Tibial nerve (tissue), 4 donors: ENCODE results near the gene KIAA1958. TPM values are rescaled to one million over a fixed set of nuclear protein-coding genes. Genes with fewer than 3 reads are reported as not detected.
"Not testable (repeated sequence)": the region's sequence is repeated elsewhere in the genome, so short reads cannot be mapped to it uniquely, and the experiment has no call there.

Experiments
- DNase-seq, 2 donors: peaks; one replicate each; pipeline ENCODE4 v3.0.0-alpha.2; 2019; ENCODE audit warnings: low spot score in 2 of 2
- H3K27ac ChIP-seq, 4 donors: fragments of 200-600 bp; sonication (generic) in 3 of 4; one replicate each; pipeline ENCODE4 v1.5.1; 2017 to 2019; ENCODE audit warnings: mild to moderate bottlenecking in 1 of 4
- H3K27me3 ChIP-seq, 2 donors: fragments of 200-600 bp; sonication (generic) in 1 of 2; one replicate each; pipeline versions ENCODE4 v1.5.1 to v1.6.0; 2017 to 2019
- H3K36me3 ChIP-seq, 3 donors: fragments of 200-600 bp; sonication (generic); one replicate each; pipeline ENCODE4 v1.5.1; 2018 to 2019
- H3K4me1 ChIP-seq, 4 donors: fragments of 200-600 bp; sonication (generic) in 3 of 4; one replicate each; pipeline ENCODE4 v1.5.1; 2017 to 2019
- H3K4me3 ChIP-seq, 4 donors: fragments of 200-600 bp; sonication (generic) in 3 of 4; one replicate each; pipeline ENCODE4 v1.5.1; 2017 to 2019; ENCODE audit warnings: mild to moderate bottlenecking in 1 of 4, moderate library complexity in 1 of 4
- H3K9me3 ChIP-seq, 4 donors: fragments of 200-600 bp; sonication (generic) in 3 of 4; one replicate each; pipeline ENCODE4 v1.5.1; 2017 to 2019
- EP300 ChIP-seq, 2 donors: sonication (generic); formaldehyde crosslinking; IDR thresholded peaks; one replicate each; pipeline ENCODE4 v1.6.1; 2017; ENCODE audit warnings: antibody characterized with exemption in 2 of 2, mild to moderate bottlenecking in 1 of 2
- POLR2A ChIP-seq, 2 donors: fragments of 450-650 bp; IDR thresholded peaks; one replicate each; pipeline ENCODE4 v1.6.1; 2017; ENCODE audit warnings: antibody characterized with exemption in 2 of 2, mild to moderate bottlenecking in 2 of 2, moderate library complexity in 2 of 2
- WGBS, 2 donors: methylation state at CpG; one replicate each; pipeline ENCODE4 v1.1.5; 2018; 5-methylcytosine and 5-hydroxymethylcytosine counted together
- total RNA-seq, 4 donors: library from RNA; depleted of rRNA; stranded (reverse); fragments of >200 nt; gene quantifications; one replicate each; pipeline ENCODE4 v1.1.0, GENCODE V29; 2016
- TF ChIP-seq, protein P1 (sequence below), 5 experiments: fragments of 200-600 bp in 3 of 5; fragments of 450-650 bp in 2 of 5; sonication (generic) in 3 of 5; IDR thresholded peaks; one replicate each; pipeline ENCODE4 v1.5.1; 2016 to 2019; ENCODE audit warnings: antibody characterized with exemption in 5 of 5, mild to moderate bottlenecking in 3 of 5, moderate library complexity in 2 of 5

KIAA1958 gene
- total RNA-seq, 4 donors from 2014 or later, result 3.7 to 5.2 (median 4.5) TPM

DNA sequence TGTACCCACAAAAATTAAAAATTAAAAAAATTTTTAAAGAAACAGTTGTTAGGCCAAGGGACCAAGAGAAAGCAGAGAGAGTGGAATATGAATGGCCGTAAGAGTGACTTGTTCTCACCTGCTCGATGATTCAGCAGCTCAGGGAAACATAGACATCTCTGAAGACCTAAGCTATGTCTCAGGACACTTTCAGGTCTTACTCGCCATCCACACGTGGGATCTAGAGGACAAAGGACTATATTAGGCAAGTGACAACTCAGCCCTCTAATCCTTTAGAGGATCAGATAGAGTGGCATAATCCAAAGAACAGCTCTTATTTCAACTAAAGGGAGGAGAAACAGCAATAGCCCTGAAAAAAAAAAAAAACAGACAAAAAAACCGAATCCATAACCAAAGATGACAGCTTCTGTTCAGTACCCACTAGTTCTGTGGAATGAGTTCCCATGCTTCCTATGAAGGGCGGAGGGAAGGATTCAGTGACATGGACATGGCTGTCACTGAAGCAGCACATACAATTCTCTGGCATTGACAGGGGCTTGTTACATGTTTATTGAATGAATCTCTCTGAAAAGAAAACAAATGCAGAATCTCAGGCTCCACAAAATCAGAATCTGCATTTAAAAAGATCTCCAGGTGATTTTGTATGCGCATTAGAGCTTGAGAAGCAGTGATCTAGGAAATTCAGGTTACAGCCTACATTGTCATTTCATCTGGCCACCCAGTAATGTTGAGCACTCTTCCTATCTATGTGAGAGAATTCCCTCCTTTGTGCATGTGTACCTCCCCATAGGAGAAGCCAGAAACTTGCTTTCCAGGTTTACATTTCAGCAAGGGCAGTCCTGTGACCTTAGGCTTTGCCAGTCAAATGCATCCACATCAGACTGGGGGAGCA is 96.0 kb downstream of the KIAA1958 start:
- 81 to 83% methylated on average over 7 of the region's 7 CpGs for WGBS, 2 donors
- no peak for DNase-seq

DNA sequence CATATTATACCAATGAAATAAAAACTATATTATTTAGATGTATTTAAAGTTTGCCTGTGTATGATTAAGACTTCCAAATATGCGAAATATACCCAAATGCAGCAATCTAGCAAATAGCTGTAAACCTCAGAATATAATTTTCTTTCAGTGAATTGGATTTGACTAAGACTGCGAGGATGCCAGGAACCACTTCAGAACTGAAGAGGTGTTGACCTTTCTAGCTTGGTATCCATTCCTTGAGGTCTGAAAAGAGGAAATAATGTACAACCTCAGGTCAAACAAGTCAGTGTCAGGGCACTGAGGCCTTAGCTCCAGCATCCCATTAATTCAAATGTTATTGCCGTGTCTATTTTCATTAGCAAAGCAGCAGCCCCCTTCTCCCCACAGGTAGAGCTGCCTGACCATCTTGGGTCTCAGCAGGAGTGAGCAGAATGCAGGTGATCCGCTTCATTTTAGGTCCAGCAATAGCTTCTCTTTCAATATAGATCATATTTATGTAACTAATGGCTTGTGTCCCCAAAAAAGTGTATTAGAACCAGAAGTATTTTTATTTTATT is 100.0 kb downstream of the KIAA1958 start:
- Histone ChIP-seq H3K9me3 (no peaks in the 10 kb centered on the region), H3K36me3 (no peaks in the 10 kb centered on the region), H3K27me3 (no peaks in the 10 kb centered on the region), H3K4me1 (no peaks in the 10 kb centered on the region), H3K4me3 (no peak overlapping the region), H3K27ac (no peak overlapping the region)
- TF ChIP-seq POLR2A (IDR thresholded peaks at IDR 0.05) (no peak), EP300 (IDR thresholded peaks at IDR 0.05) (no peak)
- TF ChIP-seq, protein P1, sequence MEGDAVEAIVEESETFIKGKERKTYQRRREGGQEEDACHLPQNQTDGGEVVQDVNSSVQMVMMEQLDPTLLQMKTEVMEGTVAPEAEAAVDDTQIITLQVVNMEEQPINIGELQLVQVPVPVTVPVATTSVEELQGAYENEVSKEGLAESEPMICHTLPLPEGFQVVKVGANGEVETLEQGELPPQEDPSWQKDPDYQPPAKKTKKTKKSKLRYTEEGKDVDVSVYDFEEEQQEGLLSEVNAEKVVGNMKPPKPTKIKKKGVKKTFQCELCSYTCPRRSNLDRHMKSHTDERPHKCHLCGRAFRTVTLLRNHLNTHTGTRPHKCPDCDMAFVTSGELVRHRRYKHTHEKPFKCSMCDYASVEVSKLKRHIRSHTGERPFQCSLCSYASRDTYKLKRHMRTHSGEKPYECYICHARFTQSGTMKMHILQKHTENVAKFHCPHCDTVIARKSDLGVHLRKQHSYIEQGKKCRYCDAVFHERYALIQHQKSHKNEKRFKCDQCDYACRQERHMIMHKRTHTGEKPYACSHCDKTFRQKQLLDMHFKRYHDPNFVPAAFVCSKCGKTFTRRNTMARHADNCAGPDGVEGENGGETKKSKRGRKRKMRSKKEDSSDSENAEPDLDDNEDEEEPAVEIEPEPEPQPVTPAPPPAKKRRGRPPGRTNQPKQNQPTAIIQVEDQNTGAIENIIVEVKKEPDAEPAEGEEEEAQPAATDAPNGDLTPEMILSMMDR (IDR thresholded peaks at IDR 0.05), result no peak
- WGBS, 2 donors, result 93 to 95% methylated on average over 4 of the region's 4 CpGs
- DNase-seq, result no peak

More for the DNA sequence above, 96.0 kb downstream of the KIAA1958 start:
- Histone ChIP-seq H3K4me3 (no peak overlapping the region), H3K9me3 (no peaks in the 10 kb centered on the region), H3K4me1 (no peaks in the 10 kb centered on the region), H3K27ac (no peak overlapping the region), H3K36me3 (no peaks in the 10 kb centered on the region), H3K27me3 (no peaks in the 10 kb centered on the region)
- TF ChIP-seq, protein P1 (IDR thresholded peaks at IDR 0.05), result no peak
- no peak for TF ChIP-seq POLR2A (IDR thresholded peaks at IDR 0.05)
- no peak for TF ChIP-seq EP300 (IDR thresholded peaks at IDR 0.05)

DNA sequence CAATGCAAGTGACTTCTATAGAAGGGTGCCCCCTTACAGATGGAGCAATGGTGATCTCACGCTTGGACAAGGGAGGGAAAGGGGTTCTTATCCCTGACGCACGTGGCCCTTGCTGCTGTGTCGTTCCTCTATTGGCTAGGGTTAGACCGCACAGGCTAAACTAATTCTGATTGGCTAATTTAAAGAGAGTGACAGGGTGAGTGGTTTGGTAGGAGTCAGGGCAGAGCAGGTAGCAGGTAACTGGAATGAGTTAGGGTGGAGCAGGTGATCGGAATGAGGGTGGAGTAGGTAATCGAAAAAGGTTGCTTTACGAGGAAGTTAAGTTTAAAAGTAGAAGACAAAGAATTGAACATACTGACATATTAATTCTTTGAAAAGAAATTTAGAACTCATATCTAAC is 105.2 kb downstream of the KIAA1958 start:
- not testable (repeated sequence) for H3K27me3 ChIP-seq, H3K27ac ChIP-seq, H3K9me3 ChIP-seq, H3K36me3 ChIP-seq, H3K4me3 ChIP-seq, DNase-seq, H3K4me1 ChIP-seq
- WGBS, 2 donors, result 91 to 94% methylated on average over 8 of the region's 8 CpGs

DNA sequence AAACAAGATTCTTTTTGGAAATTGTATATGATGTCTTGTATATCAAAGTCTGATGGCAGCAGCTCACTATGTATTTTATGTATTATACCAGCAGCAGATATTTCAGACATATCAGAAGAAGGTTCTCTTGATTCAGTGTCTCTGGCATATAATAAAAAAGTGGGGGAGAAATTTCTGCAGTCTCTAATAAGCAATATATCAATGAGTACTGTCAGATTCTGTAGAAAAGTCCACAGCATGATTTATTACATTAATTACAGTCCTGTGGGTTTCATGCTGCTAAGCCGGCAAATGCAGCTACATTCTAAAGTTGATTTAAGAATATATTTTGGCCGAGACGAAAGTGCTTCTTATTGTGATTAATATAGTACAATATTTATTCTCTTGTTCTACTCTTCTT is 113.1 kb downstream of the KIAA1958 start:
- DNase-seq, result no peak
- H3K27me3 ChIP-seq, result no peaks in the 10 kb centered on the region
- H3K36me3 ChIP-seq, result no peaks in the 10 kb centered on the region
- no peaks in the 10 kb centered on the region for H3K9me3 ChIP-seq
- H3K4me1 ChIP-seq, result no peaks in the 10 kb centered on the region
- no peak overlapping the region for H3K4me3 ChIP-seq
- TF ChIP-seq POLR2A (IDR thresholded peaks at IDR 0.05) (no peak), EP300 (IDR thresholded peaks at IDR 0.05) (no peak)
- TF ChIP-seq, protein P1 (IDR thresholded peaks at IDR 0.05), result no peak
- no peak overlapping the region for H3K27ac ChIP-seq
- WGBS, 2 donors, result 78 to 87% methylated on average over 3 of the region's 3 CpGs

DNA sequence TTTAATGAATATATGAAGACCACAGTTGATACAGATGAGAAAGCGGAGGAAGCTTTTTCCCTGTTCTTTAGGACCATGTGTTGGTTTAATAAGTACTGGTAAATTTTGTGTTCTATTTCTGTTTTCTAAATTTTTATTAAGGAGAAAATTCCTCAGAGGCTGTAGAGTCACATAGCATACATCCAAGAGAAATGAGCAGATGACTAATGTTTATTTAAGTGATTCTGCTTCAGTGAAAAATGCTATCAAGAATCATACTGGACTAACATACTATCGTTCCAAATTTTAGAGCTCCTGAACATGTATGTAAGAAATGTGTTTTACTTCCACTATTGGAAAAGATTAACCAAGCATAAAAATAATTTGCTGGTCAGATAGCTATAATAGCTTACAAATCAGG is 115.0 kb downstream of the KIAA1958 start:
- no peaks in the 10 kb centered on the region for H3K9me3 ChIP-seq
- no peaks in the 10 kb centered on the region for H3K36me3 ChIP-seq
- no peaks in the 10 kb centered on the region for H3K27me3 ChIP-seq
- 73% methylated on average over 2 of the region's 2 CpGs for WGBS, 2 donors
- TF ChIP-seq, protein P1 (IDR thresholded peaks at IDR 0.05), result no peak
- TF ChIP-seq POLR2A (IDR thresholded peaks at IDR 0.05) (no peak), EP300 (IDR thresholded peaks at IDR 0.05) (no peak)
- no peaks in the 10 kb centered on the region for H3K4me1 ChIP-seq
- no peak for DNase-seq
- H3K27ac ChIP-seq, result no peak overlapping the region
- H3K4me3 ChIP-seq, result no peak overlapping the region
